Endothelial cell of umbilical vein (primary cell): ENCODE measurements around the gene ATG7. TPM values are rescaled to one million over a fixed set of nuclear protein-coding genes. Genes with fewer than 3 reads are reported as not detected.

ENCODE experiments used
- BruUV-seq: library from RNA; stranded (reverse); fragments of 400-500 nt; replicated peaks from 2 replicates; lab custom pipeline; 2021; lab: Mats Ljungman, UMichigan
- CTCF ChIA-PET: fragments of 300-600, 350-600 bp; sonication (Branson Sonifier 250); formaldehyde crosslinking; loops from one replicate; lab custom pipeline; 2021; ENCODE audit warnings: antibody characterized with exemption, inconsistent platforms; lab: Charles Lee
- POLR2A ChIA-PET: fragments of 300-600, 350-600 bp; sonication (Branson Sonifier 250); formaldehyde crosslinking; loops from one replicate; lab custom pipeline; 2021; ENCODE audit warnings: antibody characterized with exemption, inconsistent platforms; lab: Charles Lee
- DNase-seq: peaks from one replicate; pipeline ENCODE4 v3.0.0-alpha.2; 2011; ENCODE audit warnings: low read depth, low spot score
- FAIRE-seq: peaks from 2 replicates; lab custom pipeline; 2011; peaks lifted over from hg19 to GRCh38; lab: Jason Lieb, UNC
- H2AFZ ChIP-seq: 2 replicates; pipeline ENCODE4 v1.6.0; 2012; ENCODE audit warnings: low read depth, low read length, control low read depth, inconsistent platforms
- H3K27ac ChIP-seq: 2 replicates; pipeline ENCODE4 v1.5.1; 2011; ENCODE audit warnings: low read depth, mild to moderate bottlenecking, control low read depth, low read length, moderate library complexity; ENCODE audit not compliant: insufficient read depth
- H3K27me3 ChIP-seq, 2 experiments: 2 replicates each; pipeline versions ENCODE4 v1.6.0 to v1.6.1; 2011; ENCODE audit warnings: low read length in 2 of 2, mixed read lengths in 1 of 2; ENCODE audit not compliant: control insufficient read depth in 2 of 2, insufficient read depth in 2 of 2
- H3K36me3 ChIP-seq, 2 experiments: 2 replicates in 1 of 2; 3 replicates in 1 of 2; pipeline ENCODE4 v1.5.1; 2011; ENCODE audit warnings: low read length in 2 of 2, mild to moderate bottlenecking in 1 of 2, moderate library complexity in 1 of 2; ENCODE audit not compliant: control insufficient read depth in 2 of 2, insufficient read depth in 2 of 2; ENCODE audit errors: extremely low read depth in 1 of 2
- H3K4me1 ChIP-seq: 3 replicates; pipeline ENCODE4 v1.5.1; 2011; ENCODE audit warnings: mild to moderate bottlenecking, low read length; ENCODE audit not compliant: control insufficient read depth, insufficient read depth; ENCODE audit errors: extremely low read depth
- H3K4me2 ChIP-seq: 2 replicates; pipeline ENCODE4 v1.6.1; 2011; ENCODE audit warnings: low read length, control low read depth, mixed read lengths; ENCODE audit not compliant: insufficient read depth
- H3K4me3 ChIP-seq, 3 experiments: fragments of 200-600 bp in 1 of 3; sonication (generic), shearing (Covaris generic) in 1 of 3; replicated peaks in 1 of 3; 2 replicates each; pipeline ENCODE4 v1.5.1; 2011 to 2016; ENCODE audit warnings: control low read depth in 3 of 3, low read length in 3 of 3, mild to moderate bottlenecking in 2 of 3, inconsistent platforms in 1 of 3, low read depth in 1 of 3, moderate library complexity in 1 of 3; ENCODE audit not compliant: insufficient read depth in 1 of 3
- H3K79me2 ChIP-seq: 2 replicates; pipeline ENCODE4 v1.6.0; 2012; ENCODE audit warnings: low read length, inconsistent platforms; ENCODE audit not compliant: control insufficient read depth, insufficient read depth
- H3K9ac ChIP-seq: replicated peaks from 2 replicates; pipeline ENCODE3; 2011; ENCODE audit warnings: low read length, control low read depth; ENCODE audit not compliant: insufficient read depth; ENCODE audit errors: extremely low read depth
- H3K9me1 ChIP-seq: replicated peaks from 3 replicates; pipeline ENCODE4 v1.6.0; 2011; ENCODE audit warnings: mild to moderate bottlenecking, low read length; ENCODE audit not compliant: control insufficient read depth, insufficient read depth; ENCODE audit errors: extremely low read depth
- H3K9me3 ChIP-seq: replicated peaks from 2 replicates; pipeline ENCODE4 v1.5.1; 2012; ENCODE audit warnings: low read length, inconsistent platforms; ENCODE audit not compliant: control insufficient read depth, insufficient read depth
- H4K20me1 ChIP-seq: replicated peaks from 2 replicates; pipeline ENCODE3; 2011; ENCODE audit warnings: mild to moderate bottlenecking, low read length; ENCODE audit not compliant: control insufficient read depth, insufficient read depth; ENCODE audit errors: extremely low read depth
- EZH2 ChIP-seq: IDR thresholded peaks from 2 replicates; pipeline ENCODE4 v1.6.1; 2012; ENCODE audit warnings: borderline replicate concordance, low read depth, mild to moderate bottlenecking, moderate library complexity, low read length, inconsistent platforms; ENCODE audit not compliant: severe bottlenecking
- FOS ChIP-seq: IDR thresholded peaks from 2 replicates; pipeline ENCODE4 v1.6.1; 2011; ENCODE audit warnings: mild to moderate bottlenecking, low read length, moderate library complexity, borderline replicate concordance; ENCODE audit not compliant: insufficient read depth
- GATA2 ChIP-seq: IDR thresholded peaks from 2 replicates; pipeline ENCODE4 v1.7.0; 2011; ENCODE audit warnings: low read depth, mild to moderate bottlenecking, moderate library complexity, mixed read lengths, low read length; ENCODE audit not compliant: insufficient read length, insufficient read depth
- JUN ChIP-seq: IDR thresholded peaks from 2 replicates; pipeline ENCODE4 v1.6.1; 2011; ENCODE audit warnings: borderline replicate concordance, low read depth; ENCODE audit not compliant: insufficient read length, insufficient read depth
- MAX ChIP-seq: IDR thresholded peaks from 2 replicates; pipeline ENCODE4 v1.6.1; 2011; ENCODE audit not compliant: insufficient read depth, insufficient read length
- MYC ChIP-seq: IDR thresholded peaks from one replicate; pipeline ENCODE4 v1.6.1; 2011; ENCODE audit warnings: mild to moderate bottlenecking, low read depth, low read length
- POLR2A ChIP-seq: IDR thresholded peaks from 2 replicates; pipeline ENCODE4 v1.6.1; 2012; ENCODE audit warnings: low read depth, mild to moderate bottlenecking, control low read depth, low read length
- POLR2AphosphoS5 ChIP-seq: IDR thresholded peaks from 2 replicates; pipeline ENCODE4 v1.6.1; 2012; ENCODE audit warnings: low read depth, mild to moderate bottlenecking, control low read depth, low read length, moderate library complexity; ENCODE audit not compliant: insufficient read depth
- dilution Hi-C: fragments of 300-500 bp; cut with MboI; formaldehyde crosslinking; loops from one replicate; pipeline ENCODE4 v1.15.0; 2019; ENCODE audit warnings: low sequenced_read_pairs; ENCODE audit not compliant: extremely low pct_ligation_motif_present
- intact Hi-C: fragments of 100-400 bp; cut with micrococcal nuclease; formaldehyde crosslinking; loops from one replicate; pipeline ENCODE4 v1.10.0; 2022
- polyA plus RNA-seq, 4 experiments: library from polyadenylated mRNA; depleted of rRNA in 3 of 4; stranded (reverse) in 3 of 4; unstranded in 1 of 4; fragments of >200 nt; gene quantifications; 2 replicates each; pipeline versions ENCODE4 v1.2.1 to v1.2.3, GENCODE V29; 2011 to 2012; ENCODE audit warnings: missing spikeins in 1 of 4
- total RNA-seq: library from RNA; stranded (reverse); gene quantifications from 2 replicates; pipeline ENCODE4 v1.2.3, GENCODE V29; 2021
- TF ChIP-seq, protein P1 (sequence below), 2 donors: IDR thresholded peaks; 1 replicate in 1 of 2; 2 replicates in 1 of 2; pipeline ENCODE4 v1.5.1; 2011; ENCODE audit warnings: low read length in 2 of 2, mild to moderate bottlenecking in 2 of 2, moderate library complexity in 2 of 2, control low read depth in 1 of 2, inconsistent platforms in 1 of 2, low read depth in 1 of 2; ENCODE audit not compliant: insufficient read depth in 1 of 2; ENCODE audit errors: extremely low read depth in 1 of 2

The ATG7 gene
- total and polyA plus RNA-seq, 2 donors (not counting 3 experiments of a cell fraction or from before 2014, with no cell fraction given), result 30.8 to 48.3 TPM

GRCh38 chr3:11603628-11604027, 331.4 kb downstream of the ATG7 start:
- FAIRE-seq (no peak), DNase-seq (peak; percentile 53)
- Histone ChIP-seq H3K9me3 (no peaks in the 10 kb centered on the region), H3K4me2 (no peak overlapping the region), H4K20me1 (peaks cover 9% of the 10 kb centered on the region), H3K27ac (peak overlapping the region; percentile 41), H3K9me1 (peaks cover 4% of the 10 kb centered on the region), H3K9ac (no peak overlapping the region), H3K4me3 (no peak overlapping the region), H3K79me2 (peaks cover 81% of the 10 kb centered on the region), H2AFZ (no peak overlapping the region), H3K36me3 (peaks cover 2 to 8% of the 10 kb centered on the region in 2 experiments), H3K4me1 (peaks cover 23% of the 10 kb centered on the region), H3K27me3 (no peaks in the 10 kb centered on the region)
- TF ChIP-seq MAX (no peak), GATA2 (no peak), MYC (no peak), EZH2 (no peak), JUN (no peak), FOS (no peak), POLR2A (no peak), POLR2AphosphoS5 (no peak)
- TF ChIP-seq, protein P1, sequence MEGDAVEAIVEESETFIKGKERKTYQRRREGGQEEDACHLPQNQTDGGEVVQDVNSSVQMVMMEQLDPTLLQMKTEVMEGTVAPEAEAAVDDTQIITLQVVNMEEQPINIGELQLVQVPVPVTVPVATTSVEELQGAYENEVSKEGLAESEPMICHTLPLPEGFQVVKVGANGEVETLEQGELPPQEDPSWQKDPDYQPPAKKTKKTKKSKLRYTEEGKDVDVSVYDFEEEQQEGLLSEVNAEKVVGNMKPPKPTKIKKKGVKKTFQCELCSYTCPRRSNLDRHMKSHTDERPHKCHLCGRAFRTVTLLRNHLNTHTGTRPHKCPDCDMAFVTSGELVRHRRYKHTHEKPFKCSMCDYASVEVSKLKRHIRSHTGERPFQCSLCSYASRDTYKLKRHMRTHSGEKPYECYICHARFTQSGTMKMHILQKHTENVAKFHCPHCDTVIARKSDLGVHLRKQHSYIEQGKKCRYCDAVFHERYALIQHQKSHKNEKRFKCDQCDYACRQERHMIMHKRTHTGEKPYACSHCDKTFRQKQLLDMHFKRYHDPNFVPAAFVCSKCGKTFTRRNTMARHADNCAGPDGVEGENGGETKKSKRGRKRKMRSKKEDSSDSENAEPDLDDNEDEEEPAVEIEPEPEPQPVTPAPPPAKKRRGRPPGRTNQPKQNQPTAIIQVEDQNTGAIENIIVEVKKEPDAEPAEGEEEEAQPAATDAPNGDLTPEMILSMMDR (IDR thresholded peaks at IDR 0.05; ENCODE audit: extremely low read depth in 1 of 2, insufficient read depth in 1 of 2, low read depth in 1 of 2, low read length in 2 of 2), result no peak
- intact Hi-C loops, result no loop called here
- ChIA-PET CTCF (interaction anchor here (0.8 to 1.0 kb wide), 2 partner anchors 12 to 31 kb away, joined by 3 read pairs; no protein-coding TSS in a partner anchor), POLR2A (no interaction called here)
- dilution Hi-C loops, result no loop called here
- no TSS peak for BruUV-seq
